HG03571 (cell line): ENCODE data around the gene LRCH1.
A peak's percentile ranks its signal among the peaks of the same experiment; 100 is the strongest.

Source experiments
- ATAC-seq: cut with Tn5 transposase; IDR thresholded peaks from one replicate; pipeline ENCODE4 v1.9.1; 2021; ENCODE audit not compliant: unreplicated experiment

The LRCH1 gene

GRCh38 chr13:46663206-46664037 is 110.5 kb downstream of the LRCH1 start:
- no peak for ATAC-seq

GRCh38 chr13:46664195-46664594 is 111.2 kb downstream of the LRCH1 start:
- ATAC-seq: no peak

- ATAC-seq: no peak
These were observed 112.3 kb downstream of the LRCH1 start for GRCh38 chr13:46665248-46665632.

- ATAC-seq: peak; percentile 36
These were observed 112.9 kb downstream of the LRCH1 start for GRCh38 chr13:46665633-46666482.

- ATAC-seq: no peak
These were observed 113.9 kb downstream of the LRCH1 start for GRCh38 chr13:46666727-46667456.

GRCh38 chr13:46667687-46668281 is 114.8 kb downstream of the LRCH1 start:
- ATAC-seq: peak; percentile 56

- ATAC-seq: peak; percentile 19
These were observed 115.3 kb downstream of the LRCH1 start for GRCh38 chr13:46668302-46668720.

GRCh38 chr13:46668931-46669525 is 116.1 kb downstream of the LRCH1 start:
- ATAC-seq: no peak

GRCh38 chr13:46672338-46673090 is 119.5 kb downstream of the LRCH1 start:
- no peak for ATAC-seq

- ATAC-seq: no peak
These were observed 122.0 kb downstream of the LRCH1 start for GRCh38 chr13:46675016-46675415.

- ATAC-seq: no peak
These were observed 123.4 kb downstream of the LRCH1 start for GRCh38 chr13:46676378-46676725.

- ATAC-seq: peak; percentile 69
These were observed 126.6 kb downstream of the LRCH1 start for GRCh38 chr13:46679369-46680120.

- ATAC-seq: no peak
These were observed 129.0 kb downstream of the LRCH1 start for GRCh38 chr13:46682015-46682414.

GRCh38 chr13:46682707-46683106 is 129.7 kb downstream of the LRCH1 start:
- no peak for ATAC-seq

GRCh38 chr13:46683676-46684260 is 130.8 kb downstream of the LRCH1 start:
- ATAC-seq: no peak

- no peak for ATAC-seq
These were observed 131.5 kb downstream of the LRCH1 start for GRCh38 chr13:46684287-46685001.

- no peak for ATAC-seq
These were observed 132.2 kb downstream of the LRCH1 start for GRCh38 chr13:46685006-46685730.

GRCh38 chr13:46686171-46686570 is 133.2 kb downstream of the LRCH1 start:
- no peak for ATAC-seq
